Muscle layer of colon (tissue), 2 donors: ENCODE data around the gene ALCAM.
A peak's percentile ranks its signal among the peaks of the same experiment; 100 is the strongest.

ENCODE experiments used
- H3K27ac ChIP-seq: one replicate; pipeline ENCODE4 v1.7.0; 2013; ENCODE audit warnings: low read depth, mild to moderate bottlenecking, low read length, moderate library complexity
- H3K27me3 ChIP-seq, 2 donors: one replicate each; pipeline ENCODE4 v1.7.0; 2013; ENCODE audit warnings: low read length in 2 of 2, mild to moderate bottlenecking in 2 of 2; ENCODE audit not compliant: insufficient read depth in 2 of 2, control insufficient read depth in 1 of 2
- H3K36me3 ChIP-seq: one replicate; pipeline ENCODE4 v1.7.0; 2013; ENCODE audit warnings: mild to moderate bottlenecking, low read length; ENCODE audit not compliant: insufficient read depth
- H3K4me1 ChIP-seq: one replicate; pipeline ENCODE4 v1.7.0; 2013; ENCODE audit warnings: mild to moderate bottlenecking, low read length; ENCODE audit not compliant: insufficient read depth
- H3K4me3 ChIP-seq, 2 donors: one replicate each; pipeline ENCODE4 v1.7.0; 2013; ENCODE audit warnings: low read length in 2 of 2, low read depth in 1 of 2, mild to moderate bottlenecking in 1 of 2, moderate library complexity in 1 of 2
- H3K9ac ChIP-seq: one replicate; pipeline ENCODE4 v1.7.0; 2013; ENCODE audit warnings: low read length
- H3K9me3 ChIP-seq: one replicate; pipeline ENCODE4 v1.7.0; 2013; ENCODE audit warnings: mild to moderate bottlenecking, low read length
- donor health status: abdominal sarcoma.
- donor health status: Adenocarcinoma of cecum.

The ALCAM gene

GRCh38 chr3:105359098-105359762, 7.5 kb upstream of the ALCAM start:
- Histone ChIP-seq H3K4me1 (no peaks in the 10 kb centered on the region), H3K9me3 (no peaks in the 10 kb centered on the region), H3K27me3 (peaks cover 0 to 6% of the 10 kb centered on the region in 2 donors), H3K27ac (no peak overlapping the region), H3K4me3 (no peak overlapping the region), H3K9ac (no peak overlapping the region), H3K36me3 (no peaks in the 10 kb centered on the region)

DNA sequence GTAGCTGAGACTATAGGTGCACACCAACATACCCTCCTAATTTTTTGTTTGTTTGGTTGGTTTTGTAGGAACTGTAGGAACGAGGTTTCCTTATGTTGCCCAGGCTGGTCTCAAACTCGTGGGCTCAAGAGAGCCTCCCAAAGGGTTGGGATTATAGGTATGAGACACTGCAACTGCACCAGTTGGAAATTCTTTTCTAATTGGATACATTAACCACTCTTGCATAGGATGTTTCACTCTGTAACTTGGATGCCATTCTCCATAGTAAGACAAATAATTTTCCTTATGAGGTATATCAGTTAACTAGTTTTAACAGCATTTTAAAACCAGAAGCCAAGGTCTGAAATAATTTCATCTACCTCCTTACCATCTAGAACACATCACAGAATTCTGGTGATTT, 6.7 kb upstream of the ALCAM start:
- Histone ChIP-seq H3K27me3 (no peaks in the 10 kb centered on the region), H3K27ac (no peak overlapping the region), H3K4me3 (no peak overlapping the region), H3K4me1 (no peaks in the 10 kb centered on the region), H3K36me3 (no peaks in the 10 kb centered on the region), H3K9me3 (no peaks in the 10 kb centered on the region), H3K9ac (no peak overlapping the region)

- no peak overlapping the region for H3K4me3 ChIP-seq
- no peaks in the 10 kb centered on the region for H3K9me3 ChIP-seq
- no peaks in the 10 kb centered on the region for H3K27me3 ChIP-seq
- peaks cover under 1% of the 10 kb centered on the region for H3K4me1 ChIP-seq
- no peaks in the 10 kb centered on the region for H3K36me3 ChIP-seq
- no peak overlapping the region for H3K27ac ChIP-seq
- H3K9ac ChIP-seq = no peak overlapping the region
These were observed 4.6 kb upstream of the ALCAM start for GRCh38 chr3:105362021-105362665.

- Histone ChIP-seq H3K27me3 (peaks cover 0 to 7% of the 10 kb centered on the region in 2 donors), H3K9ac (no peak overlapping the region), H3K27ac (no peak overlapping the region), H3K9me3 (no peaks in the 10 kb centered on the region), H3K36me3 (no peaks in the 10 kb centered on the region), H3K4me1 (peaks cover 21% of the 10 kb centered on the region), H3K4me3 (no peak overlapping the region)
These were observed 2.6 kb upstream of the ALCAM start for GRCh38 chr3:105364128-105364527.

- no peak overlapping the region for H3K9ac ChIP-seq
- peaks cover 29% of the 10 kb centered on the region for H3K4me1 ChIP-seq
- H3K36me3 ChIP-seq = no peaks in the 10 kb centered on the region
- H3K27ac ChIP-seq = no peak overlapping the region
- peaks cover 0 to 7% of the 10 kb centered on the region in 2 donors for H3K27me3 ChIP-seq
- H3K4me3 ChIP-seq = no peak overlapping the region
- no peaks in the 10 kb centered on the region for H3K9me3 ChIP-seq
These were observed 1.7 kb upstream of the ALCAM start for GRCh38 chr3:105365081-105365390.

GRCh38 chr3:105365391-105366325, 1.1 kb upstream of the ALCAM start:
- Histone ChIP-seq H3K27me3 (peaks cover 0 to 7% of the 10 kb centered on the region in 2 donors), H3K4me1 (peaks cover 29% of the 10 kb centered on the region), H3K9ac (no peak overlapping the region), H3K9me3 (no peaks in the 10 kb centered on the region), H3K4me3 (peak overlapping the region; percentile 44 to 78), H3K36me3 (no peaks in the 10 kb centered on the region), H3K27ac (no peak overlapping the region)

- H3K27me3 ChIP-seq = peaks cover 0 to 7% of the 10 kb centered on the region in 2 donors
These were observed 325 bp downstream of the ALCAM start for GRCh38 chr3:105367063-105367405.

GRCh38 chr3:105367406-105368213, 901 bp downstream of the ALCAM start:
- H3K4me3 ChIP-seq = peak overlapping the region; percentile 44 to 78
- H3K27ac ChIP-seq = peak overlapping the region; percentile 3
- H3K36me3 ChIP-seq = no peaks in the 10 kb centered on the region
- peaks cover 0 to 7% of the 10 kb centered on the region in 2 donors for H3K27me3 ChIP-seq
- peaks cover 29% of the 10 kb centered on the region for H3K4me1 ChIP-seq
- H3K9me3 ChIP-seq = no peaks in the 10 kb centered on the region
- H3K9ac ChIP-seq = peak overlapping the region; percentile 47

More at GRCh38 chr3:105367063-105367405, 325 bp downstream of the ALCAM start:
- Histone ChIP-seq H3K27ac (peak overlapping the region; percentile 3), H3K4me3 (peak overlapping the region; percentile 44 to 78), H3K9me3 (no peaks in the 10 kb centered on the region), H3K9ac (no peak overlapping the region), H3K36me3 (no peaks in the 10 kb centered on the region), H3K4me1 (peaks cover 29% of the 10 kb centered on the region)

- Histone ChIP-seq H3K9me3 (no peaks in the 10 kb centered on the region), H3K9ac (peak overlapping the region; percentile 47), H3K27ac (peak overlapping the region; percentile 35), H3K36me3 (no peaks in the 10 kb centered on the region), H3K4me1 (peaks cover 29% of the 10 kb centered on the region), H3K27me3 (peaks cover 0 to 7% of the 10 kb centered on the region in 2 donors), H3K4me3 (peak overlapping the region; percentile 45 to 78)
These were observed 2.1 kb downstream of the ALCAM start for GRCh38 chr3:105368566-105369499.
